ENCODE results near the gene TPX2.

Gene TPX2

DNA sequence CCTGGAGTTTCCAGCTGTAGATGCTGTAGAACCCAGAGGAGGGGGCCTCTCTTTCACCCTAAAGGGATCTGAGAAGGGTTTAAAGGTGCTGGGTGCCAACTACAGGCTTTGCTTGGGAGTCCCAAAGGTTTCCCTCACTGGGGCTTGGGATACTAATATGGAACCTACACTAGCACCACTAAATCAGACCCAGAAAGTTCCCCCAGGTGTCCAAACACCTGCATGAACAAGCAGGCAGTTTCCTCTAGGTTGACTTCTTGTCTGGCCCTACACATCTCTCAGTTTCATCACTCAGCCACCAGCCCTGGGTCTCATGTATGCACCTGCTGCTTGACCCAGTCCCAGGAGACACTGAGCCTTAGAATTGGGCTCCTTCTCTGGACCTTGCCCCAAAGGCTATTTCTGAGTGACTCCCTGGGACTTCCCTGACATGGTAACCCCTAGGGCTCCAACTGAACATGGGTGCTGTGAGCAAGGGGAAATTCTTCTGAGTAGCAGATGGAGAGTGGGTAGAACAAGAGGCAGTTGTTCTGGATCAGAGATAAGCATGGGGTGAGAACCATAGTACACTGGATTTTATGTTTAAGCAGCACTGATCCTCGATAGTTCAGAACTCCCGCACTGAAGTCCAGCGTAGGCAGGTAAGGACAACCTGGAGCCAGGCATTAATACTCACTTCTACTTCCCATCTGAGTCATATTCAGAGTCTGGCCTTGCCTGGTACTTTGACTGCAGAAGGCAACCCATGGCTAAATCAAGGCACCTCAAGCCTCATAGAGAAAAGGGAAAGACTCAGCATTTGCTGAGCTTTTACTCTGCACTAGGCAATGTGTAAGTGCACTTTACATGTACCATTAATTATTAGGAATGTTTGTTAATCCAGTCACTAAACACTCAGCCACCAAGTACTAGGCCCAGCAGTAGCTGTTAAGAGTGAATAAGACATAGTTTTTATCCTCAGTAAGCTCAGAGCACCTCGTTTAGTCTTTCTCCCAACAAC, 33.2 kb upstream of the TPX2 start:
- Histone ChIP-seq H3K36me3 (ENCODE audit: control insufficient read depth, insufficient read depth, low read length) (no peaks in the 10 kb centered on the region), H4K5ac (ENCODE audit: low read length) (no peak overlapping the region), H3K56ac (ENCODE audit: low read length) (no peak overlapping the region), H2AK5ac (ENCODE audit: low read length) (no peak overlapping the region), H3K4ac (ENCODE audit: low read depth, low read length) (no peak overlapping the region), H3K9ac (ENCODE audit: low read length) (no peak overlapping the region), H3K79me1 (ENCODE audit: low read length) (peaks cover 1% of the 10 kb centered on the region), H3K23ac (ENCODE audit: low read length) (no peak overlapping the region), H3K4me2 (ENCODE audit: low read length) (no peak overlapping the region), H3K27me3 (ENCODE audit: insufficient read depth, low read length, poor library complexity) (no peaks in the 10 kb centered on the region), H3K4me1 (ENCODE audit: control insufficient read depth, low read depth, low read length) (no peaks in the 10 kb centered on the region), H3K79me2 (ENCODE audit: control insufficient read depth, insufficient read depth, low read length) (peaks cover 3% of the 10 kb centered on the region), H3K27ac (ENCODE audit: low read depth, low read length) (no peak overlapping the region), H2BK15ac (replicated peaks; ENCODE audit: low read depth) (no peak overlapping the region), H3K18ac (ENCODE audit: low read length) (no peak overlapping the region), H2BK120ac (ENCODE audit: low read depth, low read length) (no peak overlapping the region), H4K8ac (ENCODE audit: low read depth, low read length) (no peak overlapping the region), H2BK5ac (ENCODE audit: low read length) (no peak overlapping the region), H3K4me3 (ENCODE audit: low read length) (no peak overlapping the region)
- WGBS (ENCODE audit: extremely low coverage, insufficient coverage, low lambda C conversion rate) = no CpG with 5 or more reads among the region's 4 CpGs
- no peak for DNase-seq

DNA sequence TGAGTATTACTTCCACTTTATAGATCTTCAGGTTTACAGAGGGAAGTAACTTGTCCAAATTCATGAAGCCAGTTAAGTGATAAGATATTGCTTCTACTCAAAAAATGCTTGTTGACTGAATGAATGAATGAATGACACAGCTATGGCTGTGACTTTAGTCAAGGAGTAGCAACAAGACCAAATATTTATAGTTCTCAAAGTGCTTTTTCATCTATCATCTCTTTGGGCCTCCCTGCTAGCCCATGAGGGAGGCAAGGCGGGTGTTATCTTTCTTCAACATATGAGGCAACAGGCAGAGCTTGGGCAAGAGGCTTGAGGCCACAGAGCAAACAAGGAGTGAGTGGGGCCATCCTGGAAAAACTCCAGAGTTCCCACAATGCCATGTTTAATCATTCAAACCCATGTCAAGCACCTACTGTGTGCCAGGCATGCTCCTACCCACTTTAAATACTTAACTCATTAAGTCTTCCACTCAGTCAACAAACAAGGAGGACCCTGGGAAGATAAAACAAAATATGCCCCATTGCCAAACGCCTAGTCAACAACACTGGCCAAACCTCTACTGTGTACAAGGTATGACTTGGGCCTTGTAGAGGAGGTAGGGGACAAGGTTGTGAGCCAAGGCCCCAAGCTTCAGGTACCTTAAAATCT, 32.4 kb upstream of the TPX2 start:
- Histone ChIP-seq H3K18ac (ENCODE audit: low read length) (no peak overlapping the region), H2BK120ac (ENCODE audit: low read depth, low read length) (no peak overlapping the region), H3K4me3 (ENCODE audit: low read length) (no peak overlapping the region), H3K27ac (ENCODE audit: low read depth, low read length) (no peak overlapping the region), H2BK15ac (replicated peaks; ENCODE audit: low read depth) (no peak overlapping the region), H3K27me3 (ENCODE audit: insufficient read depth, low read length, poor library complexity) (no peaks in the 10 kb centered on the region), H2AK5ac (ENCODE audit: low read length) (no peak overlapping the region), H4K8ac (ENCODE audit: low read depth, low read length) (no peak overlapping the region), H3K79me1 (ENCODE audit: low read length) (peaks cover 1% of the 10 kb centered on the region), H3K4me1 (ENCODE audit: control insufficient read depth, low read depth, low read length) (no peaks in the 10 kb centered on the region), H3K4me2 (ENCODE audit: low read length) (no peak overlapping the region), H3K4ac (ENCODE audit: low read depth, low read length) (no peak overlapping the region), H3K36me3 (ENCODE audit: control insufficient read depth, insufficient read depth, low read length) (no peaks in the 10 kb centered on the region), H3K79me2 (ENCODE audit: control insufficient read depth, insufficient read depth, low read length) (peaks cover 3% of the 10 kb centered on the region), H4K5ac (ENCODE audit: low read length) (no peak overlapping the region), H2BK5ac (ENCODE audit: low read length) (no peak overlapping the region), H3K23ac (ENCODE audit: low read length) (no peak overlapping the region), H3K56ac (ENCODE audit: low read length) (no peak overlapping the region), H3K9ac (ENCODE audit: low read length) (no peak overlapping the region)
- no CpG with 5 or more reads among the region's 2 CpGs for WGBS (ENCODE audit: extremely low coverage, insufficient coverage, low lambda C conversion rate)
- DNase-seq = no peak

DNA sequence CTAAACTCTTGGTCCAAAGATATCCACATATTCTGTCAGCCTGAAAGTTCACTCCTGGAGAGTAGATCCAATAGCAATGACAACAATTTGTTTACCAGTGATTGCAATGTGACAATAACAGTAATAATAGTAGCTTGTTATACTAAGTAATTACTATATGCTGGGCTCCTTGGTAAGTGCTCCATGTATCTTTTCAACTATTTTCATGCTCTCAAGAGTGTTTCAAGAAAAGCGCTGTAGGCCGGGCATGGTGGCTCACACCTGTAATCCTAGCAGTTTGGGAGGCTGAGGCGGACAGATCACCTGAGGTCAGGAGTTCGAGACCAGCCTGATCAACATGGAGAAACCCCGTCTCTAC, 31.9 kb upstream of the TPX2 start:
- Histone ChIP-seq H3K27me3 (ENCODE audit: insufficient read depth, low read length, poor library complexity) (no peaks in the 10 kb centered on the region), H2BK15ac (replicated peaks; ENCODE audit: low read depth) (no peak overlapping the region), H3K9ac (ENCODE audit: low read length) (no peak overlapping the region), H3K23ac (ENCODE audit: low read length) (no peak overlapping the region), H2BK5ac (ENCODE audit: low read length) (no peak overlapping the region), H4K8ac (ENCODE audit: low read depth, low read length) (no peak overlapping the region), H3K4ac (ENCODE audit: low read depth, low read length) (no peak overlapping the region), H3K56ac (ENCODE audit: low read length) (no peak overlapping the region), H3K36me3 (ENCODE audit: control insufficient read depth, insufficient read depth, low read length) (no peaks in the 10 kb centered on the region), H2AK5ac (ENCODE audit: low read length) (no peak overlapping the region), H3K79me1 (ENCODE audit: low read length) (peaks cover 2% of the 10 kb centered on the region), H2BK120ac (ENCODE audit: low read depth, low read length) (no peak overlapping the region), H4K5ac (ENCODE audit: low read length) (no peak overlapping the region), H3K4me1 (ENCODE audit: control insufficient read depth, low read depth, low read length) (peaks cover 3% of the 10 kb centered on the region), H3K79me2 (ENCODE audit: control insufficient read depth, insufficient read depth, low read length) (peaks cover 5% of the 10 kb centered on the region), H3K4me3 (ENCODE audit: low read length) (no peak overlapping the region), H3K27ac (ENCODE audit: low read depth, low read length) (no peak overlapping the region), H3K4me2 (ENCODE audit: low read length) (no peak overlapping the region), H3K18ac (ENCODE audit: low read length) (no peak overlapping the region)
- WGBS (ENCODE audit: extremely low coverage, insufficient coverage, low lambda C conversion rate) = no CpG with 5 or more reads among the region's 5 CpGs
- no peak for DNase-seq

DNA sequence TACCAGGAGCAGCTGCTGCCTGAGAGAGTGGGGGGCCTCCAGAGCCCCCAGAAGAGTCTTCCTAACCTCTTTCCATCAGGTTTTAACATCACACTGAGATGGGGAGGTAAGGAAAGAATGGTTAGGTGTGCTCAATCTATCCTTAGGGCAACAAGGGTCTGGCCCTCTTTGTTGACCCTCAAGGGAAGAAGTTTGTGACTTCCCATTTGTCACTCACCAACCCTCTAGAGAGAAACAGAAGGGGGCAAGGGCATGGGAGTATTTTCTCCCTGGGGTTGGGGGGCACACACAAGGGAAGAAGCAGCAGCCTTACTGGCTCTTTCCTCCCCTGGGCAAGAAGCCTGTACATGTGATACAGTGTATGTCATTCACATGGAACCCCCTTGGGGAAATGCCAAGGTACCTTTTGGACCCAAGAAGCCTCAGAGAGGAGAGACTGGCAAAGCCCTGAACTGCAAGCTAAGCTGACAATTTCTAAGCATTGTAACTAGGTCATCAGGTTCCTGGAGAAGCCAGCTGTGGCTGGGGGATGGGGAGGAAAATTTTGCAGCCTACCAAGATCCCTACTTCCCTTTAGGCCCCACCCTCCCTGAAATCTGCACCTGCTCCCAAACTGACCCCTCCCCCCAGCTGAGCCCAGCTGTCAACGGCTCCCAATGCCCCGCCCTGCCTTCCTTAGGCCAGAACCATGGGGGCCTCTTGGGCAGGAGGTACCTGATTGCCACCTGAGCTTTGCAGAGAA, 30.9 kb upstream of the TPX2 start:
- Histone ChIP-seq H3K36me3 (ENCODE audit: control insufficient read depth, insufficient read depth, low read length) (no peaks in the 10 kb centered on the region), H2AK5ac (ENCODE audit: low read length) (no peak overlapping the region), H3K79me2 (ENCODE audit: control insufficient read depth, insufficient read depth, low read length) (peaks cover 5% of the 10 kb centered on the region), H3K56ac (ENCODE audit: low read length) (no peak overlapping the region), H2BK5ac (ENCODE audit: low read length) (no peak overlapping the region), H3K4ac (ENCODE audit: low read depth, low read length) (no peak overlapping the region), H3K9ac (ENCODE audit: low read length) (no peak overlapping the region), H2BK120ac (ENCODE audit: low read depth, low read length) (no peak overlapping the region), H3K27me3 (ENCODE audit: insufficient read depth, low read length, poor library complexity) (no peaks in the 10 kb centered on the region), H3K79me1 (ENCODE audit: low read length) (peaks cover 2% of the 10 kb centered on the region), H4K8ac (ENCODE audit: low read depth, low read length) (no peak overlapping the region), H3K18ac (ENCODE audit: low read length) (no peak overlapping the region), H3K4me3 (ENCODE audit: low read length) (no peak overlapping the region), H4K5ac (ENCODE audit: low read length) (no peak overlapping the region), H3K4me1 (ENCODE audit: control insufficient read depth, low read depth, low read length) (peaks cover 12% of the 10 kb centered on the region), H2BK15ac (replicated peaks; ENCODE audit: low read depth) (no peak overlapping the region), H3K23ac (ENCODE audit: low read length) (no peak overlapping the region), H3K4me2 (ENCODE audit: low read length) (no peak overlapping the region), H3K27ac (ENCODE audit: low read depth, low read length) (no peak overlapping the region)
- DNase-seq = no peak
- no CpG with 5 or more reads among the region's 2 CpGs for WGBS (ENCODE audit: extremely low coverage, insufficient coverage, low lambda C conversion rate)

DNA sequence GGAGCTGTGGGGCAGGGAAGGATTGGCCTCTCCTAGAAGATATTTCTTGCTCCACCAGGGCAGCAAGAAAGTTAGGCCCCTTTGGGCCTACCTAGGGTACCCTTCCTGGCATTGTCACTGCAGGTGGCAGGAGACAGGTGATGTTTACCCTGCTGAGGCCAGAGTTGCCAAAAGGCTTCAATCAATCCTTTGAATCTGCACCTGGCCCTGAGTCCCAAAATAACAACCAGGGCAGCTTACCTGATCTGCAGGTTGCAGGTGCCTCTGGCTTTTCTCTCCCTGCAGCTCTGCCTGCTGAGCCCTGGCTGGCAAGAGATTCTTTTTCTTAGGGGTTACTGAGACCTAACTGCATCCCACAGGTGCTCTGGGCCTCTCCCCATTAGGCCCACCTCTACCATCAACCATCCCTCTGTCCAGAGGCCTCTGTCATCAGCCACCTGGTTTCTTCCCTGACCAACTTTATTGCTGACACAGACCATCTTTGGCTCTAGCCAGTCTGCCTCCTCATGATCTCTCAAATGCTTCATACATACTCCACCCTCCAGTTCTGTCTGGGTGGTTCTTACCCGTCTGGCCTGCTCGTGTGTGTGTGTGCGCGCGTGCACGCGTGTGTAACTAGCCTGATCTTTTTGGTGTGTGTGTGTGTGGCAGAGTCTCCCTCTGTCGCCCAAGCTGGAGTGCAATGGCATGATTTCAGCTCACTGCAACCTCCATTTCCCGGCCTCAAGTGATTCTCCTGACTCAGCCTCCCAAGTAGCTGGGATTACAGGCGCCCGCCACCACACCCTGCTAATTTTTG, 30.2 kb upstream of the TPX2 start:
- H3K4ac ChIP-seq (ENCODE audit: low read depth, low read length) = no peak overlapping the region
- H2BK5ac ChIP-seq (ENCODE audit: low read length) = no peak overlapping the region
- no peak overlapping the region for H2BK15ac ChIP-seq (replicated peaks; ENCODE audit: low read depth)
- no peak overlapping the region for H3K18ac ChIP-seq (ENCODE audit: low read length)
- no peak overlapping the region for H4K8ac ChIP-seq (ENCODE audit: low read depth, low read length)
- H3K27me3 ChIP-seq (ENCODE audit: insufficient read depth, low read length, poor library complexity) = no peaks in the 10 kb centered on the region
- peaks cover 5% of the 10 kb centered on the region for H3K79me2 ChIP-seq (ENCODE audit: control insufficient read depth, insufficient read depth, low read length)
- peaks cover 17% of the 10 kb centered on the region for H3K4me1 ChIP-seq (ENCODE audit: control insufficient read depth, low read depth, low read length)
- H3K9ac ChIP-seq (ENCODE audit: low read length) = no peak overlapping the region
- H3K79me1 ChIP-seq (ENCODE audit: low read length) = peaks cover 2% of the 10 kb centered on the region
- no peak overlapping the region for H2BK120ac ChIP-seq (ENCODE audit: low read depth, low read length)
- H2AK5ac ChIP-seq (ENCODE audit: low read length) = no peak overlapping the region
- no peak overlapping the region for H3K27ac ChIP-seq (ENCODE audit: low read depth, low read length)
- H3K4me2 ChIP-seq (ENCODE audit: low read length) = no peak overlapping the region
- H4K5ac ChIP-seq (ENCODE audit: low read length) = no peak overlapping the region
- H3K23ac ChIP-seq (ENCODE audit: low read length) = no peak overlapping the region
- no peak for DNase-seq
- no peak overlapping the region for H3K4me3 ChIP-seq (ENCODE audit: low read length)
- WGBS (ENCODE audit: extremely low coverage, insufficient coverage, low lambda C conversion rate) = no CpG with 5 or more reads among the region's 11 CpGs
- no peak overlapping the region for H3K56ac ChIP-seq (ENCODE audit: low read length)
- H3K36me3 ChIP-seq (ENCODE audit: control insufficient read depth, insufficient read depth, low read length) = no peaks in the 10 kb centered on the region

Measured in mesendoderm (in vitro differentiated cells).